Endothelial cell (in vitro differentiated cells): Measurements from ENCODE around the gene NDUFA5. TPM values are rescaled to one million over a fixed set of nuclear protein-coding genes. Genes with fewer than 3 reads are reported as not detected.

Experiments
- DNase-seq: peaks from one replicate; pipeline ENCODE4 v3.0.0; 2021; ENCODE audit warnings: low spot score
- H3K27ac Mint-ChIP-seq: one replicate; pipeline ENCODE4 v1.8.0; 2021; ENCODE audit warnings: mixed read lengths, inconsistent platforms; ENCODE audit not compliant: unreplicated experiment
- H3K27me3 Mint-ChIP-seq: one replicate; pipeline ENCODE4 v1.8.0; 2021; ENCODE audit warnings: mild to moderate bottlenecking, moderate library complexity, mixed read lengths, inconsistent platforms; ENCODE audit not compliant: unreplicated experiment
- H3K36me3 Mint-ChIP-seq: one replicate; pipeline ENCODE4 v1.8.0; 2021; ENCODE audit warnings: mild to moderate bottlenecking, low read depth, mixed read lengths, inconsistent platforms; ENCODE audit not compliant: unreplicated experiment
- H3K4me1 Mint-ChIP-seq: one replicate; pipeline ENCODE4 v1.8.0; 2021; ENCODE audit warnings: mild to moderate bottlenecking, mixed read lengths, inconsistent platforms; ENCODE audit not compliant: unreplicated experiment
- H3K4me3 Mint-ChIP-seq: one replicate; pipeline ENCODE4 v1.8.0; 2021; ENCODE audit warnings: mild to moderate bottlenecking, mixed read lengths, inconsistent platforms; ENCODE audit not compliant: unreplicated experiment
- H3K9me3 Mint-ChIP-seq: one replicate; pipeline ENCODE4 v1.8.0; 2021; ENCODE audit warnings: mixed read lengths, inconsistent platforms; ENCODE audit not compliant: unreplicated experiment
- total RNA-seq: library from RNA; stranded (reverse); fragmentation: NEBNext Ultra II Directional; extraction: Animal tissue kit (Norgen Biotek cat#: 25700); gene quantifications from one replicate; pipeline ENCODE4 v1.2.1, GENCODE V29; 2021; ENCODE audit not compliant: unreplicated experiment
- TF ChIP-seq, protein P1 (sequence below): fragments of 200-600 bp; sonication (generic); IDR thresholded peaks from one replicate; pipeline ENCODE4 v1.5.0; 2021; ENCODE audit warnings: antibody characterized with exemption; ENCODE audit not compliant: unreplicated experiment

NDUFA5 gene
- total RNA-seq, 1 donor from 2014 or later, result 45.8 TPM

DNA sequence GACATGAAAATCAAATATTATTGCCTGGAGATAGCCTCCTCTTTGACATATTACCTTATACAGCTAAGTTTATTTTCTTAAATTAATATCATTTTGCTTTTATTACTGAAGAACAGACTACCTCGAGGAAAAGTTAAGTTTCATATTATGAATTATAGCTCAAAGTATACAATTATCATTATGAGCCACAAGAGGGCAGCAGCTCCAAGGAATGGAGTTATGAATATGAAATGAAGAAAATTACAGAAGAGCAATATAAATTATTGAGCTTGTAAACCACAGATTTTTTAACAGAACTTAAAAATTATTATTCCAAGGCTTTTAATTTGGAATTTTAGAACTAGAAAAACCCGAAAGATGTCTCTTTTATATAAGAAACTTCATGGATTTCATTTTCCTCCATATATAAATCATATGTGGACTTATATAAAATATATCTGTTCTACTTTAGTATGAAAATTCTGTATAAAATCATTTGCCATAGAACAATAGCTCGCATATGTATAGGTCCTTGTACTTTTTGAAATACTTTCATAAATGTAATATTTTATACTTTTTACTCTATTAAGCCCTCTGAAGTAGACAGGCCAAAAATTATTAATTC lies 63.3 kb downstream of the NDUFA5 start:
- Mint-ChIP-seq H3K4me1 (no peaks in the 10 kb centered on the region), H3K27me3 (no peaks in the 10 kb centered on the region), H3K9me3 (no peaks in the 10 kb centered on the region), H3K4me3 (no peak overlapping the region), H3K27ac (no peak overlapping the region), H3K36me3 (no peaks in the 10 kb centered on the region)
- TF ChIP-seq, protein P1, sequence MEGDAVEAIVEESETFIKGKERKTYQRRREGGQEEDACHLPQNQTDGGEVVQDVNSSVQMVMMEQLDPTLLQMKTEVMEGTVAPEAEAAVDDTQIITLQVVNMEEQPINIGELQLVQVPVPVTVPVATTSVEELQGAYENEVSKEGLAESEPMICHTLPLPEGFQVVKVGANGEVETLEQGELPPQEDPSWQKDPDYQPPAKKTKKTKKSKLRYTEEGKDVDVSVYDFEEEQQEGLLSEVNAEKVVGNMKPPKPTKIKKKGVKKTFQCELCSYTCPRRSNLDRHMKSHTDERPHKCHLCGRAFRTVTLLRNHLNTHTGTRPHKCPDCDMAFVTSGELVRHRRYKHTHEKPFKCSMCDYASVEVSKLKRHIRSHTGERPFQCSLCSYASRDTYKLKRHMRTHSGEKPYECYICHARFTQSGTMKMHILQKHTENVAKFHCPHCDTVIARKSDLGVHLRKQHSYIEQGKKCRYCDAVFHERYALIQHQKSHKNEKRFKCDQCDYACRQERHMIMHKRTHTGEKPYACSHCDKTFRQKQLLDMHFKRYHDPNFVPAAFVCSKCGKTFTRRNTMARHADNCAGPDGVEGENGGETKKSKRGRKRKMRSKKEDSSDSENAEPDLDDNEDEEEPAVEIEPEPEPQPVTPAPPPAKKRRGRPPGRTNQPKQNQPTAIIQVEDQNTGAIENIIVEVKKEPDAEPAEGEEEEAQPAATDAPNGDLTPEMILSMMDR, result peak; percentile 82
- no peak for DNase-seq

DNA sequence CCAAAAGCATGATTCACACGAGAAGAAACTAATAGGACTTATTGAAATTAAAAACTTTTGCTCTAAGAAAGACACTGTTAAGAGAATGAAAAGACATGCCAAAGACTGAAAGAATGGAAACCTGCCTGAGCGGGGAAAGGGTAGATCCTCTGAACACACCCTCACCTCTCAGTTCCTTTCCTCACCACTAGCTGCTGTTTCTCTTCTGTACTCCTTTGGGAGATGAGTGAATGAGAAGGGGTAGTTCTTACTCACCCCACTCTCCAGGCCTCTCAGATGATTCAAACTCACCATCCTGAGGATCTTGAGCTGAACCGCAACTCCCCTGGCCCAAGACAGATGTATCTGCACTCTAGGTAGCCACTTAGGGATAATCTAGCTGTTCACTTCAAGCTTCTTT lies 65.1 kb downstream of the NDUFA5 start:
- no peak for DNase-seq
- TF ChIP-seq, protein P1, result no peak
- H3K36me3 Mint-ChIP-seq, result no peaks in the 10 kb centered on the region
- no peaks in the 10 kb centered on the region for H3K27me3 Mint-ChIP-seq
- H3K27ac Mint-ChIP-seq, result no peak overlapping the region
- no peak overlapping the region for H3K4me3 Mint-ChIP-seq
- H3K9me3 Mint-ChIP-seq, result no peaks in the 10 kb centered on the region
- H3K4me1 Mint-ChIP-seq, result no peaks in the 10 kb centered on the region

Other genes starting within 250 kb of the NDUFA5 start
- 0.49 TPM for gene IQUB, start 23.2 kb downstream of the NDUFA5 start, total RNA-seq
- gene ASB15, start 44.0 kb upstream of the NDUFA5 start, total RNA-seq, result not detected
- gene LMOD2, start 98.0 kb upstream of the NDUFA5 start, total RNA-seq, result not detected
- 33.7 TPM for gene WASL, start 191.2 kb upstream of the NDUFA5 start, total RNA-seq